K562 (cell line): Measurements from ENCODE around the gene RASSF10. TPM values are rescaled to one million over a fixed set of nuclear protein-coding genes. Genes with fewer than 3 reads are reported as not detected.

Experiments used
- ATAC-seq: fragments of 200-7000 bp; cut with Tn5 transposase; 3 replicates; pipeline ENCODE4 v1.9.1; 2020; ENCODE audit warnings: moderate library complexity
- BruUV-seq: library from RNA; stranded (reverse); fragments of 400-500 nt; replicated peaks from 2 replicates; lab custom pipeline; 2021; lab: Mats Ljungman, UMichigan
- CTCF ChIA-PET: fragments of 300-600 bp; formaldehyde crosslinking; extraction: SDS; loops from one replicate; lab custom pipeline; 2021; ENCODE audit warnings: low intra/inter-chr PET ratio; lab: Yijun Ruan, JAX
- POLR2A ChIA-PET: fragments of 300-600, 350-650 bp; sonication (Branson Sonifier 250); formaldehyde crosslinking; extraction: SDS; loops from one replicate; lab custom pipeline; 2021; ENCODE audit warnings: antibody characterized with exemption, inconsistent platforms; lab: Yijun Ruan, JAX
- DNase-seq, 4 experiments: peaks; one replicate each; pipeline versions ENCODE4 v3.0.0 to v3.0.0-alpha.2; 2011 to 2018; ENCODE audit warnings: low spot score in 3 of 4, mixed read lengths in 3 of 4; ENCODE audit errors: extremely low read depth in 1 of 4
- FAIRE-seq: peaks from 2 replicates; lab custom pipeline; 2011; peaks lifted over from hg19 to GRCh38; lab: Jason Lieb, UNC
- H2AFZ ChIP-seq: 2 replicates; pipeline ENCODE4 v1.6.0; 2011; ENCODE audit warnings: low read depth, low read length, control low read depth, inconsistent platforms
- H3K27ac ChIP-seq: fragments of 200-600 bp; 3 replicates; pipeline ENCODE4 v1.8.0; 2011; ENCODE audit warnings: low read depth, mild to moderate bottlenecking, control low read depth, inconsistent platforms, low read length, moderate library complexity, mixed read lengths; ENCODE audit errors: extremely low read depth
- H3K27me3 ChIP-seq, 2 experiments: fragments of 300-600 bp in 1 of 2; 2 replicates in 1 of 2; 3 replicates in 1 of 2; pipeline versions ENCODE4 v1.6.0 to v1.8.0; 2011; ENCODE audit warnings: inconsistent platforms in 2 of 2, low read length in 2 of 2, mild to moderate bottlenecking in 1 of 2, mixed read lengths in 1 of 2, moderate library complexity in 1 of 2; ENCODE audit not compliant: control insufficient read depth in 2 of 2, insufficient read depth in 2 of 2
- H3K36me3 ChIP-seq: fragments of 300-600 bp; 3 replicates; pipeline ENCODE4 v1.8.0; 2011; ENCODE audit warnings: mild to moderate bottlenecking, low read length, inconsistent platforms; ENCODE audit not compliant: control insufficient read depth, insufficient read depth
- H3K4me1 ChIP-seq, 2 experiments: fragments of 200-600 bp in 1 of 2; replicated peaks in 1 of 2; 2 replicates in 1 of 2; 3 replicates in 1 of 2; pipeline versions ENCODE4 v1.5.1 to v1.8.0; 2011; ENCODE audit warnings: inconsistent platforms in 2 of 2, low read length in 2 of 2, mild to moderate bottlenecking in 1 of 2, mixed read lengths in 1 of 2, moderate library complexity in 1 of 2; ENCODE audit not compliant: control insufficient read depth in 2 of 2, insufficient read depth in 2 of 2
- H3K4me2 ChIP-seq: 2 replicates; pipeline ENCODE4 v1.6.1; 2011; ENCODE audit warnings: low read length, control low read depth, inconsistent platforms, mixed read lengths; ENCODE audit not compliant: insufficient read depth
- H3K4me3 ChIP-seq: fragments of 200-600 bp; sonication (generic), shearing (Covaris generic); 2 replicates; pipeline ENCODE4 v1.5.1; 2016; ENCODE audit warnings: control low read depth, inconsistent platforms
- H3K79me2 ChIP-seq: fragments of 200-600 bp; 3 replicates; pipeline ENCODE4 v1.8.0; 2011; ENCODE audit warnings: low read length, inconsistent platforms; ENCODE audit not compliant: control insufficient read depth, insufficient read depth
- H3K9ac ChIP-seq, 2 experiments: 2 replicates each; pipeline versions ENCODE4 v1.6.0 to v1.6.1; 2011; ENCODE audit warnings: low read depth in 2 of 2, low read length in 2 of 2, control low read depth in 1 of 2, inconsistent platforms in 1 of 2, mild to moderate bottlenecking in 1 of 2, mixed read lengths in 1 of 2; ENCODE audit not compliant: insufficient read depth in 1 of 2
- H3K9me1 ChIP-seq: one replicate; pipeline ENCODE4 v1.6.0; 2011; ENCODE audit warnings: inconsistent platforms, mild to moderate bottlenecking, low read length, moderate library complexity; ENCODE audit not compliant: control insufficient read depth, insufficient read depth
- H3K9me3 ChIP-seq: replicated peaks from 2 replicates; pipeline ENCODE4 v1.5.1; 2011; ENCODE audit warnings: low read depth, low read length, inconsistent platforms; ENCODE audit not compliant: control insufficient read depth, insufficient read depth
- H4K20me1 ChIP-seq: replicated peaks from 2 replicates; pipeline ENCODE4 v1.6.1; 2011; ENCODE audit warnings: low read length, inconsistent platforms, mixed read lengths; ENCODE audit not compliant: control insufficient read depth, insufficient read depth
- CCAR2 ChIP-seq: fragments of 200-400 bp; formaldehyde crosslinking; IDR thresholded peaks from 2 replicates; pipeline ENCODE4 v1.6.1; 2017; ENCODE audit warnings: mild to moderate bottlenecking, low read depth, low read length
- CSDE1 ChIP-seq, 2 experiments: fragments of 450-650 bp; IDR thresholded peaks; 2 replicates each; pipeline ENCODE4 v1.6.1; 2016; ENCODE audit warnings: mild to moderate bottlenecking in 1 of 2
- KAT7 ChIP-seq: sonication (generic); formaldehyde crosslinking; IDR thresholded peaks from 2 replicates; pipeline ENCODE4 v1.8.0; 2022; ENCODE audit warnings: missing genetic modification reagents, mild to moderate bottlenecking, borderline replicate concordance
- NCOA4 ChIP-seq: fragments of 450-650 bp; IDR thresholded peaks from 2 replicates; pipeline ENCODE4 v1.6.1; 2018; ENCODE audit warnings: mild to moderate bottlenecking; ENCODE audit not compliant: partially characterized antibody
- NFE2L1 ChIP-seq: fragments of 450-650 bp; IDR thresholded peaks from 2 replicates; pipeline ENCODE4 v1.6.1; 2016; ENCODE audit warnings: missing genetic modification characterization, low read depth, mild to moderate bottlenecking, missing compliant biosample characterization, moderate library complexity, borderline replicate concordance
- PHF8 ChIP-seq: fragments of 200-600 bp; sonication (generic); IDR thresholded peaks from 2 replicates; pipeline ENCODE4 v1.6.1; 2012; ENCODE audit warnings: mixed run types, mild to moderate bottlenecking, inconsistent platforms, low read length, moderate library complexity, borderline replicate concordance
- PRMT5 ChIP-seq: sonication (generic); formaldehyde crosslinking; IDR thresholded peaks from 2 replicates; pipeline ENCODE4 v1.5.0; 2020; ENCODE audit warnings: missing genetic modification reagents
- SRSF1 ChIP-seq: fragments of 200-400 bp; formaldehyde crosslinking; IDR thresholded peaks from 2 replicates; pipeline ENCODE4 v1.6.1; 2017; ENCODE audit warnings: mild to moderate bottlenecking, low read depth, low read length, moderate library complexity
- TARDBP ChIP-seq: fragments of 450-650 bp; IDR thresholded peaks from 2 replicates; pipeline ENCODE4 v1.6.1; 2016
- U2AF2 ChIP-seq: fragments of 200-400 bp; formaldehyde crosslinking; optimal IDR thresholded peaks from 2 replicates; pipeline ENCODE3; 2017; ENCODE audit warnings: low read depth, mild to moderate bottlenecking, low read length
- ZBED1 ChIP-seq: IDR thresholded peaks from 2 replicates; pipeline ENCODE4 v1.6.1; 2014
- ZBTB17 ChIP-seq: fragments of 450-650 bp; formaldehyde crosslinking; IDR thresholded peaks from 2 replicates; pipeline ENCODE4 v1.4.0; 2020; ENCODE audit warnings: mild to moderate bottlenecking
- ZFP36 ChIP-seq: fragments of 150-350 bp; IDR thresholded peaks from 2 replicates; pipeline ENCODE4 v1.6.1; 2018; ENCODE audit warnings: low read length, low read depth; ENCODE audit not compliant: partially characterized antibody
- ZNF699 ChIP-seq: fragments of 250-450 bp; sonication (Bioruptor Pico); IDR thresholded peaks from 2 replicates; pipeline ENCODE4 v1.8.0; 2021; ENCODE audit warnings: mild to moderate bottlenecking, moderate library complexity; ENCODE audit not compliant: insufficient replicate concordance
- WGBS: fragments of 100-300 bp; shearing (Covaris generic); methylation state at CpG from one replicate; pipeline ENCODE4 v1.1.6; 2016; ENCODE audit warnings: low coverage, mixed read lengths; ENCODE audit not compliant: insufficient coverage; ENCODE audit errors: missing lambda C conversion rate; 5-methylcytosine and 5-hydroxymethylcytosine counted together
- in situ Hi-C: fragments of 300-500 bp; cut with MboI; formaldehyde crosslinking; loops from 4 replicates; pipeline ENCODE4 v1.15.0; 2018; ENCODE audit warnings: inconsistent platforms, mixed read lengths
- intact Hi-C: fragments of 100-400 bp; cut with micrococcal nuclease; formaldehyde crosslinking; loops from 2 replicates; pipeline ENCODE4 v1.14.2; 2022
- polyA plus RNA-seq, 8 experiments: library from polyadenylated mRNA; depleted of rRNA in 4 of 8; stranded (reverse) in 5 of 8; unstranded in 3 of 8; fragments of >200 nt; fragmentation: Nextera tagmentation in 2 of 8; fragmentation: Illumina TruSeq in 1 of 8; extraction: Ambion mirVana in 2 of 8; extraction: Trizol in 1 of 8; gene quantifications; 2 replicates each; pipeline versions ENCODE4 v1.2.1 to v1.2.3, GENCODE V29; 2011 to 2014; ENCODE audit warnings: inconsistent platforms in 1 of 8, missing spikeins in 1 of 8
- total RNA-seq, 7 experiments: library from RNA; depleted of rRNA in 6 of 7; stranded (reverse); fragments of >200 nt in 6 of 7; fragmentation: Illumina TruSeq in 2 of 7; extraction: Trizol in 2 of 7; gene quantifications; 2 replicates each; pipeline versions ENCODE4 v1.2.1 to v1.2.3, GENCODE V29; 2011 to 2021; ENCODE audit warnings: low replicate concordance in 1 of 7

RASSF10 gene
- total and polyA plus RNA-seq, 9 of the 15 experiments (the other 6 are each of a cell fraction or from before 2014, with no cell fraction given) = not detected

GRCh38 chr11:12962306-12962705, 46.8 kb upstream of the RASSF10 start (continued):
- TF ChIP-seq PHF8 (no peak), SRSF1 (no peak), ZBTB17 (CRISPR knock-in tag) (no peak), ZNF699 (no peak), CSDE1 (IDR thresholded peaks at IDR 0.05) (no peak)

- no TSS peak for BruUV-seq
- in situ Hi-C loops = loop anchor here (10.0 kb wide), 1 partner anchor 372 kb away; no protein-coding TSS in a partner anchor
- 80% methylated on average over 5 of the region's 5 CpGs for WGBS
- Histone ChIP-seq H2AFZ (no peak overlapping the region), H3K4me1 (peaks cover 0 to 4% of the 10 kb centered on the region in 2 experiments; a peak in 1 of 5 replicates), H3K36me3 (peaks cover 57% of the 10 kb centered on the region), H3K9me1 (no peaks in the 10 kb centered on the region), H3K9ac (no peak overlapping the region), H4K20me1 (no peaks in the 10 kb centered on the region; the same call in 1 of the 2 replicates), H3K27me3 (no peaks in the 10 kb centered on the region), H3K27ac (no peak overlapping the region), H3K79me2 (0 out of 3 replicates have a peak, but pooled peaks cover 3% of the 10 kb centered on the region), H3K4me2 (no peak overlapping the region), H3K9me3 (no peaks in the 10 kb centered on the region), H3K4me3 (no peak overlapping the region)
- intact Hi-C loops = loop anchor here (10.0 kb wide), 1 partner anchor 372 kb away; no protein-coding TSS in a partner anchor
- no peak for TF ChIP-seq ZFP36
- TF ChIP-seq U2AF2 = no peak
- no peak for TF ChIP-seq NCOA4
- no peak for TF ChIP-seq CCAR2
- TF ChIP-seq ZBED1 = no peak
- no peak for TF ChIP-seq TARDBP
- TF ChIP-seq NFE2L1 = no peak
- TF ChIP-seq PRMT5 (CRISPR knock-in tag) = no peak
- TF ChIP-seq KAT7 (CRISPR knock-in tag) = no peak
- POLR2A ChIA-PET = interaction anchor here (1.0 to 2.5 kb wide), 2 partner anchors 11 to 182 kb away, joined by 3 to 10 read pairs; no protein-coding TSS in a partner anchor
- ATAC-seq = no peak
- CTCF ChIA-PET = interaction anchor here (1.9 kb wide), 1 partner anchor 221 kb away, joined by 14 read pairs; no protein-coding TSS in a partner anchor
- no peak for FAIRE-seq
- no peak for DNase-seq
Observed at GRCh38 chr11:12963051-12963450, 46.1 kb upstream of the RASSF10 start.
